ENCODE data around the gene CTNNA3. TPM values are rescaled to one million over a fixed set of nuclear protein-coding genes. Genes with fewer than 3 reads are reported as not detected.

Gene CTNNA3
- total and polyA plus RNA-seq, 7 donors, result under 0.01 to 4.6 (median 2.4) TPM; not detected in 1

GRCh38 chr10:66637273-66638036 is 1058.5 kb downstream of the CTNNA3 start:
- peaks cover 0 to 10% (median 0%) of the 10 kb centered on the region in 4 donors for H3K4me1 ChIP-seq
- H3K27me3 ChIP-seq, result no peaks in the 10 kb centered on the region
- no peak overlapping the region for H3K27ac ChIP-seq
- WGBS, 2 donors, result 32 to 53% methylated on average over 3 of the region's 3 CpGs
- no peak for TF ChIP-seq CTCF (IDR thresholded peaks at IDR 0.05)
- TF ChIP-seq POLR2A (IDR thresholded peaks at IDR 0.05), result no peak
- no peak for TF ChIP-seq EP300 (IDR thresholded peaks at IDR 0.05)
- peak in 1 of 4 donors; percentile 46 for TF ChIP-seq POLR2AphosphoS5 (IDR thresholded peaks at IDR 0.05)
- intact Hi-C loops (cut with DNase I), result no loop called here
- H3K9me3 ChIP-seq, result no peaks in the 10 kb centered on the region
- H3K4me3 ChIP-seq, result no peak overlapping the region
- DNase-seq, result no peak
- H3K36me3 ChIP-seq, result no peaks in the 10 kb centered on the region

- H3K27ac ChIP-seq, result no peak overlapping the region
- no peaks in the 10 kb centered on the region for H3K4me1 ChIP-seq
- no peak overlapping the region for H3K4me3 ChIP-seq
- no peaks in the 10 kb centered on the region for H3K9me3 ChIP-seq
- no peaks in the 10 kb centered on the region for H3K27me3 ChIP-seq
- TF ChIP-seq EP300 (IDR thresholded peaks at IDR 0.05), result no peak
- TF ChIP-seq POLR2A (IDR thresholded peaks at IDR 0.05), result no peak
- TF ChIP-seq POLR2AphosphoS5 (IDR thresholded peaks at IDR 0.05), result no peak
- TF ChIP-seq CTCF (IDR thresholded peaks at IDR 0.05), result no peak
- intact Hi-C loops (cut with DNase I), result no loop called here
- no peak for DNase-seq
- H3K36me3 ChIP-seq, result no peaks in the 10 kb centered on the region
Measured at GRCh38 chr10:66629996-66630395, 1066.0 kb downstream of the CTNNA3 start.

GRCh38 chr10:66627156-66627555 is 1068.8 kb downstream of the CTNNA3 start:
- Histone ChIP-seq H3K27ac (no peak overlapping the region), H3K9me3 (no peaks in the 10 kb centered on the region), H3K36me3 (no peaks in the 10 kb centered on the region), H3K27me3 (no peaks in the 10 kb centered on the region), H3K4me3 (no peak overlapping the region), H3K4me1 (no peaks in the 10 kb centered on the region)
- DNase-seq, result no peak
- WGBS, 2 donors, result 45 to 50% methylated on average over 4 of the region's 4 CpGs
- intact Hi-C loops (cut with DNase I), result no loop called here
- TF ChIP-seq POLR2A (IDR thresholded peaks at IDR 0.05), result no peak
- no peak for TF ChIP-seq CTCF (IDR thresholded peaks at IDR 0.05)
- no peak for TF ChIP-seq EP300 (IDR thresholded peaks at IDR 0.05)
- TF ChIP-seq POLR2AphosphoS5 (IDR thresholded peaks at IDR 0.05), result no peak

GRCh38 chr10:66625709-66626590 is 1070.0 kb downstream of the CTNNA3 start:
- no peaks in the 10 kb centered on the region for H3K9me3 ChIP-seq
- H3K36me3 ChIP-seq, result no peaks in the 10 kb centered on the region
- TF ChIP-seq EP300 (IDR thresholded peaks at IDR 0.05) (no peak), POLR2AphosphoS5 (IDR thresholded peaks at IDR 0.05) (no peak), CTCF (IDR thresholded peaks at IDR 0.05) (no peak)
- no peak overlapping the region for H3K27ac ChIP-seq
- H3K4me1 ChIP-seq, result no peaks in the 10 kb centered on the region
- intact Hi-C loops (cut with DNase I), result no loop called here
- H3K27me3 ChIP-seq, result no peaks in the 10 kb centered on the region
- 20 to 51% methylated on average over 4 of the region's 4 CpGs for WGBS, 2 donors
- no peak overlapping the region for H3K4me3 ChIP-seq
- DNase-seq, result no peak
